GM19395 (cell line): ENCODE data around the gene POLA1.

ENCODE experiments used
- ATAC-seq: cut with Tn5 transposase; IDR thresholded peaks from one replicate; pipeline ENCODE4 v1.9.1; 2021; ENCODE audit warnings: mild to moderate bottlenecking, moderate library complexity; ENCODE audit not compliant: unreplicated experiment

POLA1 gene

GRCh38 chrX:24955372-24955930, 261.7 kb downstream of the POLA1 start:
- ATAC-seq = no peak

GRCh38 chrX:24956828-24957227, 263.1 kb downstream of the POLA1 start:
- ATAC-seq = no peak

DNA sequence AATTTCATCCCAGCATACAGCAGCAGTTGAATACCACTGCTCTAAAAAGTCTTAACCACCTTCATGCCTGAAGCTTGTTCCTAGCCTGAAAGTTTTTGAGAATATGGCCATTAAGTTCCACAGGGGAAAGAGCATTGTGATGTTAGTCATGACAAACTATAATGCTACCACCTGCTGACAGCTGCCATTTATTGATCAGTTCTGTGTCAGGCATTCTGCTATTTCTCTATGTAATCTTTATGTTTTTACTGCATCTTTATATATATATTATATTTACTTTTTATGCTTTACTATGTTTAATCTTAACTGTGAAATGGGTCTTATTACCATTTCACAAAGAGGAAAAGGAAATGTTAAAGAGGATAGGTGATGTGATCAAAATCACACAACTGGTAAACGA, 268.1 kb downstream of the POLA1 start:
- no peak for ATAC-seq

DNA sequence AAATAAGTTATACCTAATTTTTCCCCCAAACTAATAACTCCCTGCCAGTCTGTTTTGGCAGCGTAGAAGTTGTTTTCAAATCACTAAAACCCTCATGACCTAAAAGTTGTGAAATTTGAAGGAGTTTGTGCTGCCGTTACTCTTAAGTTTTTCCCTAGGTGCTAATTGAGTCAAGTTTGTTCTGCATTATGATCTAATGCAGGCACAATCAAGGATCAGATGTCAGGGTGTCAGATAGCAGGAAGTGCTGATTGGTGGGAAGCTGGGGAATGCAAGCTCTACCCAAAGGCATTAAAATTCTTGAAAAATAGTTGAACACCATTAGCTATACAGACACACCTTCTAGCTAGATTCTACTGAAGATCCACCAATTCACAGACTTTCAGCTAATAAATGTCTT, 270.1 kb downstream of the POLA1 start:
- no peak for ATAC-seq

DNA sequence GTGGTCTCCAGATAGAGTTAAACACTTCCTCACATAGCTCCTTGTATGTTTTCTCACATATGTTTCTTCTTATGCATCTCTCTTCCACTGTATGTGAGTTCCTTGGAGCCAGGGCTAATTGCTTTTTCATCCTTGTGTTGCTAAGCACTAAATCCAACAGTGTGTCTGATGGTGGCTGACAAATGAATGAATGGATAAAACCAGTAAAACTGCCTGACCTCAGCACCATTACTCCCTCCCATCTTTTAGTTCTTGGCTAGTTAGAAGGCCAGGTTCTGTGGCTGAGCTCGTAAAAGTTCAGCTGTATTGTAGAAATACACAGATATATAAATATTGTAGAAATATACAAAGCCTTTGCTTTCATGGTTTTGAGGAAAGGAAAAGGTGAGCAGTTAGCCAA, 271.7 kb downstream of the POLA1 start:
- ATAC-seq = no peak

GRCh38 chrX:24969812-24970211, 276.1 kb downstream of the POLA1 start:
- ATAC-seq = no peak

GRCh38 chrX:24979081-24979480, 285.4 kb downstream of the POLA1 start:
- no peak for ATAC-seq

DNA sequence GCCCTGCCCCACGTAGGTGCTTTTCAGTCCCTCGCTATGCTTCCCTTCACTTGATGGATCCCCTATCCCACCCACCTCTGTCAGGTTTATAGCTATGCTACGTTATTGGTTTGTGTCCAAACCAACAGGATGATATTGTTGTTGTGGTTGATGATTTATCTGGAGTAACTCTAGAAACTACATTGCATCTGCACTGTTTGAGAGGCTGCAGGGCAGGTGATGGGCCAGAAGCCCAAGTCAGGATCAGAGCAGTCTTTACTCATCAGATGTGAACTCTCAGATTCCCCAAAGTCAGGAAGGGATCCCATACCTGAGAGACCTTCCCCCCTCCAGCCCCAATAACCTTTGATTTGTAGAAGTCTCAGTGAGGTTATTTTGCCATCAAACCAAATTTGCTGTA, 287.3 kb downstream of the POLA1 start:
- no peak for ATAC-seq

DNA sequence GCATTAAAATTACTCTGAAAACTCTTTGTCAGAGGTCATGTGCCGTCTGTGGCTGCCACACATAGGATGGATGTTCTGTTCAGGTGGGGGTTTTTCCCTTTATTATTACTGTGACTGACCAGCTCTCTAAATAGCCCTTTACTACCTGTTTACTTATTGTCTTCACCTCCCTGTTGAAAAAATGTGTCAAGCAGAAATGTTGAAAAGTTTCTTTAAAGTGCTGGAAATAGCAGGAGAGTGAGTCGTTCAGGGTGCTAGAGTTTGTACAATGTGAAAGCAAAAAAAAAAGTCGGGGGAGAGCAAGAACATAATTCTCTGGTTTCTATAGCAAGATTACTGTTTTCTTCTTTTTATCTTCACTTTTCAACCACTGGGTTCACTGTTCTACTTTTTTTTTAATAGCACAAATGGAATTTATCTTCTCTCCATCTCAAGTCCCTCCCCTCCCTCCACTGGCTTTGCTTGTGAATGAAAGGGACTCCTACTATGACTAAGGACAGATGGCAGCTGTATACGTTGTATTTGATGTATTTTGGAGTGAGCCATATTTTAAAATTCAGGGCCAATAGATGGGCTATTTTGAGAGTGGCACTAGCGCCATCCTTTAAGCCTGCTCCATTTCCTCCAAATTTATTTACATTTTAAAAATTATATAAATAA, 288.7 kb downstream of the POLA1 start:
- ATAC-seq = no peak

GRCh38 chrX:24983931-24984330, 290.2 kb downstream of the POLA1 start:
- ATAC-seq = no peak

GRCh38 chrX:24985120-24985519, 291.4 kb downstream of the POLA1 start:
- no peak for ATAC-seq

DNA sequence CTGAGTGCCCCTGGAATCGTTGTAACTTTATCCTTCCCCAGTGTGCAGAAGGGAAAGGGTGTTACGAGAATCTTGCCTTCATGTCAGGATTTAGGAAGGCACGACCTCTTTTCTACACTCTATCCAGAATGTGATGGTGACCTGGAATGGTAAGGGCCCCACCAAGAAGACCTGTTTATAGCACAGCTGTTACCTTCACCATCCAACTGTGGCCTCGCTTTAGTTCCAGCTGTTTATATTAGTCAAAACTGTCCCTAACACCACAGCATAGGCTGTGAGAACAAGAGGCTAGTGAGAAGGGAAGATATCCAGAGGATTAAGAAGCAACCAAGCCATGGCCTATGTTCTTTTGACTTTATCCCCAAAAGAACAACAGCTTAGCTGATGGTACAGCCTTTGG, 294.0 kb downstream of the POLA1 start:
- no peak for ATAC-seq

GRCh38 chrX:24988314-24988713, 294.6 kb downstream of the POLA1 start:
- ATAC-seq = no peak

DNA sequence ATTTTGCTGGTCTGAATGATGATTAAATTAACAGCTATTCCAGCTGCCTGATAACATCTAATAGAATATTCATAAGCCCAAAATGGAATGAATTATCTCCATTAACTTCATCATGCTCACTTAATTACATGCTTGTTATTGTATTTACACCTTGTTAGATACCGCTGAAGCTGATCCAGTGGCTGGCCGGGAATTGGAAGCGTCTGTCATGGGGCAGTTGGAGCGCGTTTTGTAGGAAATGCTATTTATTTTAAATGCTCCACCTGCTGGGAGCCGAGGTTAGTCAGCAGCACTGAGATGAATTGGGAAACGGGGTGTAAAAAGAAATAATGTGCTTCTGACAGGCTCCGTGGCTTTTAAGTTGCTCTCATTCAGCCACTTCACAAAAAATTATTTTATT, 296.8 kb downstream of the POLA1 start:
- ATAC-seq = no peak

DNA sequence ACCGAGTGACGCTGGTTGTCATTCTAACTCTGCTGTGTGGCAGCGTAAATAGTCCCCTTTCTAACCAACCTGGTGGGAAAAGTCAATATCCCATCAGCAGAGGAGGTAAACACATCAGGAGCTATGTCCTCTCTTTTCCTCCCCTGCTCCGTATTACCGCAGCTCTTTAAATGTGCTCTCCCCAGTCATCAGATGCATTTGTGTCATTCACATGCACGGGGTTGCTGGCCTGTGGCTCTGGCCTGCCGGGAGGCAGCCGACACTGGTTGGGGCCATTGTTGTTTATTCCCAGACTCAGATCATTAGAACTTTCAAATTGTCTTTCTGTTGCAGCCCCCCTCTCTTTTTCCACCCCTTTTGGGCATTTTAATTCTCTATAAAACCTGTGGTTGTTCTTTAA, 300.2 kb downstream of the POLA1 start:
- no peak for ATAC-seq

- no peak for ATAC-seq
Measured at GRCh38 chrX:24996096-24996709, 302.5 kb downstream of the POLA1 start.

DNA sequence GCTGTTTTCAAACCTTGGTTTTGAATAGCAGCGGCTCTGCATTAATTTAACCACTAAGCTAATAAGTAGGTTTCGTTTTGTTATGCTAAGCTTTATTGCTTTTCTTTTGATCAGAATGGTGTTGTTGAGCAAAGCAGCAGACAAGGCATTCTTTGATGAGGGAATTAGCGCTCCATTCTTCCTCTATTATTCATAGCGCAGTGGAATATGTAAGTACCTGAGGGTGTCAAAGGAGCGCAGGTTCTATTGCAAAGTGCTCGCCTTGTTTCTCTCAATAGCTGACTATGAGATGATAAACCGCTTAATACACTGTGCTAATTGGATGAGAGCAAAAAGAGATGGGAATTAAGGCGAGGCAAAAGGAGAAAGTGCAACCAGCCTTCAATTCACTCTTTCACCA, 305.8 kb downstream of the POLA1 start:
- ATAC-seq = no peak

GRCh38 chrX:25001808-25002660, 308.3 kb downstream of the POLA1 start:
- ATAC-seq = no peak

GRCh38 chrX:25002661-25003020, 308.9 kb downstream of the POLA1 start:
- no peak for ATAC-seq

DNA sequence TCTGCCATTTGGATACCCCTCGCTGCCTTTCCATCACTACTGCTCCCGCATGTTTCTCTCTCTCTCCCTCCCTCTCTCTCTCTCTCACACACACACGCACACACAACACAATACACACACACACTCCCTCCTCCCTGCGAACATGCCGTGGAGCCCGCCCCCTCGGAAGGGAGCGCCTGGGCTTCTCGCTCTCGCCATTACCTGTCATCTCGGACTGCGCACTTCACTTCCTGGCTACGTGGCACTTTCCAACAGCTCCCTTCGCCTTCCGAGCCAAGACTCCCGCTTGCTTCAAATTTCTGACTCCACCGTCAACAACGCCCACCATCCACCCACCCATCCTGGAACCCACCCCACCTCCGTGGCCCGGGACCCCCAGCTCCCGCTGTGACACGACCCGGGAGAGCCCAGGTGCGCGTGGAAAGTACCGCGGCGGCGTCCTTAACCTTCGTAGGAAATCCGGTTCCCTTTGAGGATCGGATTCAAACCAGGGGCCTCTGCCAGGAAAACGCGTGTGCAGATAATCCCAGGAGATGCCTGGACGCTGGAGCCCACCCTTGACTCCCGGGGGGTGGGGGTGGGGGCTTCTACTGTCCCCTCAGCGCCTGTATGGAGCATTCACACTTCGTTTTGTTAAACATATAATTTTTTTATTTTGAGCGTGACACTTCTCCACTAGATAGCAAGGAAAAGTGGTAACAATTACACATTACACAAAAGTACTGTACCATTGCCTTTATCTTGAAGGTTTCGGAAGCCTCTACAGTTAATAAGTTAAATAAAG, 309.5 kb downstream of the POLA1 start:
- no peak for ATAC-seq

DNA sequence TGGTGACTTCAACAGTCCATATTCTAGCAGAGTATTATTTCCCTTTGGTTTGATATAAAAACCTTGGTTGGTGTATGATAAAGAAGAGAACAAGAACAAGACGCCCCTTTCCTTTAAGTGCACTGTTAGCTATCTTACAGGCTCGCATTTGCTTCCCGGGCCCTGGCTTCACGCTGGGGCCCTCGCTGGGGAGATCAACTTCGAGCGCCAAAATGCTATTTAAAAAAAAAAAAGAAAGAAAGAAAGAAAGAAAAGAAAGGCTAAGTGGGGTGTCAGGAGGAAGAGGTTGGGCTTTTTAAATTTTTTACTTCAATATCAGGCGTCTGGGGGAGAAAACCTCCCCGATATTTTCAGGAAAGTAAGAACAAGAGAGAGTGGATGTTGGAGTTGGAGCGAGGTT, 310.3 kb downstream of the POLA1 start:
- no peak for ATAC-seq
